OCI-LY7 (cell line): ENCODE data around the gene RIN1. TPM values are rescaled to one million over a fixed set of nuclear protein-coding genes. Genes with fewer than 3 reads are reported as not detected.

Experiments
- BruUV-seq: library from RNA; stranded (reverse); fragments of 400-500 nt; replicated peaks from 2 replicates; lab custom pipeline; 2021; lab: Mats Ljungman, UMichigan
- CTCF ChIA-PET: fragments of 300-600 bp; sonication (Branson Sonifier 250); formaldehyde crosslinking; loops from one replicate; lab custom pipeline; 2022; ENCODE audit warnings: antibody characterized with exemption; ENCODE audit not compliant: unreplicated experiment; lab: Charles Lee
- POLR2A ChIA-PET: fragments of 300-600 bp; sonication (Branson Sonifier 250); formaldehyde crosslinking; loops from one replicate; lab custom pipeline; 2022; ENCODE audit warnings: antibody characterized with exemption; lab: Charles Lee
- DNase-seq: peaks from one replicate; pipeline ENCODE4 v3.0.0-alpha.2; 2015; ENCODE audit warnings: low spot score
- H2AFZ ChIP-seq: fragments of 200-600 bp; sonication (generic), shearing (Covaris generic); 2 replicates; pipeline ENCODE4 v1.6.1; 2014; ENCODE audit warnings: mild to moderate bottlenecking, antibody characterized with exemption, low read length, moderate library complexity
- H3K27ac ChIP-seq: fragments of 200-600 bp; sonication (generic); 2 replicates; pipeline ENCODE4 v1.5.1; 2014; ENCODE audit warnings: mixed run types, low read depth, mild to moderate bottlenecking, moderate library complexity, low read length, inconsistent platforms; ENCODE audit not compliant: poor library complexity, severe bottlenecking
- H3K36me3 ChIP-seq: fragments of 200-600 bp; sonication (generic); 2 replicates; pipeline ENCODE4 v1.6.1; 2014; ENCODE audit warnings: mild to moderate bottlenecking, antibody characterized with exemption, low read length, moderate library complexity, mixed read lengths; ENCODE audit not compliant: insufficient read depth
- H3K4me1 ChIP-seq: fragments of 200-600 bp; sonication (generic); 2 replicates; pipeline ENCODE4 v1.5.1; 2014; ENCODE audit warnings: mild to moderate bottlenecking, low read length; ENCODE audit not compliant: insufficient read depth, poor library complexity, severe bottlenecking
- H3K4me2 ChIP-seq: fragments of 200-600 bp; sonication (generic); 2 replicates; pipeline ENCODE4 v1.6.1; 2014; ENCODE audit warnings: mild to moderate bottlenecking, low read length
- H3K4me3 ChIP-seq: fragments of 200-600 bp; sonication (generic); 2 replicates; pipeline ENCODE4 v1.5.1; 2014; ENCODE audit warnings: mild to moderate bottlenecking, low read depth, low read length; ENCODE audit not compliant: poor library complexity, severe bottlenecking
- H3K79me2 ChIP-seq: fragments of 200-600 bp; sonication (generic); 2 replicates; pipeline ENCODE4 v1.6.1; 2016; ENCODE audit warnings: low read depth, mild to moderate bottlenecking, low read length, moderate library complexity, mixed read lengths; ENCODE audit not compliant: insufficient read depth
- H3K9me2 ChIP-seq: fragments of 200-600 bp; sonication (generic); 2 replicates; pipeline ENCODE4 v1.6.1; 2016; ENCODE audit warnings: mild to moderate bottlenecking, low read length, mixed read lengths; ENCODE audit not compliant: insufficient read depth
- H3K9me3 ChIP-seq: fragments of 200-600 bp; sonication (generic); 2 replicates; pipeline ENCODE4 v1.6.1; 2014; ENCODE audit warnings: mild to moderate bottlenecking, mixed run types, low read length, mixed read lengths
- H4K20me1 ChIP-seq: fragments of 200-600 bp; sonication (generic); 2 replicates; pipeline ENCODE4 v1.6.1; 2014; ENCODE audit warnings: mild to moderate bottlenecking, antibody characterized with exemption, low read length, moderate library complexity, mixed read lengths; ENCODE audit not compliant: insufficient read depth
- CTCF ChIP-seq: fragments of 200-600 bp; sonication (generic); conservative IDR thresholded peaks from 2 replicates; pipeline ENCODE4 v1.5.1; 2014; ENCODE audit warnings: mild to moderate bottlenecking, antibody characterized with exemption, low read length, moderate library complexity, mixed read lengths
- EZH2phosphoT487 ChIP-seq: fragments of 200-600 bp; sonication (generic); IDR thresholded peaks from 2 replicates; pipeline ENCODE4 v1.6.1; 2018; ENCODE audit warnings: low read depth, borderline replicate concordance, mild to moderate bottlenecking, mixed run types, antibody characterized with exemption, low read length, moderate library complexity, mixed read lengths
- intact Hi-C: fragments of 100-400 bp; cut with micrococcal nuclease; formaldehyde crosslinking; loops from one replicate; pipeline ENCODE4 v1.10.0; 2022; ENCODE audit not compliant: unreplicated experiment
- total RNA-seq, 2 experiments: library from RNA; depleted of rRNA in 1 of 2; stranded (reverse); fragments of >200 nt in 1 of 2; shearing (Covaris generic) in 1 of 2; gene quantifications; 2 replicates each; pipeline ENCODE4 v1.2.3, GENCODE V29; 2014 to 2022

RIN1 gene
- total RNA-seq, 2 experiments from 2014 or later, result 1.6 to 2.9 TPM

GRCh38 chr11:66317723-66318599 is 18.3 kb downstream of the RIN1 start:
- Histone ChIP-seq H4K20me1 (no peaks in the 10 kb centered on the region), H3K36me3 (no peaks in the 10 kb centered on the region), H3K4me2 (peak overlapping the region; percentile 81), H3K4me3 (peak overlapping the region; percentile 49), H3K79me2 (no peaks in the 10 kb centered on the region), H3K27ac (peak overlapping the region; percentile 83), H3K9me3 (no peaks in the 10 kb centered on the region), H2AFZ (peak overlapping the region; percentile 83), H3K9me2 (no peaks in the 10 kb centered on the region), H3K4me1 (peaks cover 36% of the 10 kb centered on the region)
- no peak for TF ChIP-seq CTCF
- no peak for TF ChIP-seq EZH2phosphoT487
- no TSS peak for BruUV-seq
- POLR2A ChIA-PET, result interaction anchor here (0.6 to 1.2 kb wide), 2 partner anchors 32 to 39 kb away, joined by 3 read pairs; no protein-coding TSS in a partner anchor
- CTCF ChIA-PET, result interaction anchor here (0.9 to 1.0 kb wide), 2 partner anchors 51 to 54 kb away, joined by 3 to 4 read pairs; partner anchors contain the start of gene SLC29A2
- intact Hi-C loops, result no loop called here
- DNase-seq, result peak; percentile 80

- TF ChIP-seq EZH2phosphoT487, result no peak
- TF ChIP-seq CTCF, result no peak
- Histone ChIP-seq H3K9me2 (no peaks in the 10 kb centered on the region), H2AFZ (peak overlapping the region; percentile 83), H3K4me3 (peak overlapping the region; percentile 49), H3K36me3 (no peaks in the 10 kb centered on the region), H4K20me1 (no peaks in the 10 kb centered on the region), H3K4me1 (peaks cover 38% of the 10 kb centered on the region), H3K4me2 (peak overlapping the region; percentile 81), H3K27ac (peak overlapping the region; percentile 83), H3K9me3 (no peaks in the 10 kb centered on the region), H3K79me2 (no peaks in the 10 kb centered on the region)
- intact Hi-C loops, result no loop called here
- ChIA-PET POLR2A (interaction anchor here (0.6 to 1.2 kb wide), 2 partner anchors 31 to 38 kb away, joined by 3 read pairs; no protein-coding TSS in a partner anchor), CTCF (interaction anchor here (1.0 kb wide), 1 partner anchor 51 kb away, joined by 4 read pairs; no protein-coding TSS in a partner anchor)
- peak; percentile 59 for DNase-seq
- BruUV-seq, result no TSS peak
Measured at GRCh38 chr11:66317322-66317722, 18.9 kb downstream of the RIN1 start.
